ENCODE measurements around the gene ZDHHC3. TPM values are rescaled to one million over a fixed set of nuclear protein-coding genes. Genes with fewer than 3 reads are reported as not detected.

ZDHHC3 gene
- total RNA-seq, 1 donor from 2014 or later = 66.6 TPM

GRCh38 chr3:44963571-44964325 is 12.2 kb downstream of the ZDHHC3 start:
- Histone ChIP-seq H2AFZ (ENCODE audit: low read depth, low read length) (no peak overlapping the region), H3K27me3 (ENCODE audit: insufficient read depth, low read length) (no peaks in the 10 kb centered on the region), H3K4me2 (ENCODE audit: low read length) (no peak overlapping the region), H3K36me3 (ENCODE audit: insufficient read depth, low read length) (no peaks in the 10 kb centered on the region), H3K27ac (ENCODE audit: low read depth, low read length) (no peak overlapping the region), H4K20me1 (ENCODE audit: insufficient read depth, low read length) (peaks cover 85% of the 10 kb centered on the region), H3K79me2 (ENCODE audit: insufficient read depth, low read length) (peaks cover 74% of the 10 kb centered on the region), H3K4me3 (ENCODE audit: insufficient read depth, low read depth, low read length) (no peak overlapping the region), H3K4me1 (ENCODE audit: insufficient read depth, low read length) (peaks cover 3% of the 10 kb centered on the region), H3K9me3 (ENCODE audit: insufficient read depth, low read depth, low read length) (no peaks in the 10 kb centered on the region), H3K9ac (ENCODE audit: low read length) (no peak overlapping the region)
- no peaks in the 10 kb centered on the region for H3K9me3 Mint-ChIP-seq (ENCODE audit: unreplicated experiment)
- H3K4me1 Mint-ChIP-seq (ENCODE audit: low read depth, unreplicated experiment) = peaks cover 27% of the 10 kb centered on the region
- DNase-seq (ENCODE audit: low read depth) (no peak), FAIRE-seq (no peak)
- peaks cover 10% of the 10 kb centered on the region for H3K36me3 Mint-ChIP-seq (ENCODE audit: low read depth, unreplicated experiment)
- H3K4me3 Mint-ChIP-seq (ENCODE audit: unreplicated experiment) = no peak overlapping the region
- peak overlapping the region; percentile 19 for H3K27ac Mint-ChIP-seq (ENCODE audit: unreplicated experiment)
- TF ChIP-seq CTCF (IDR thresholded peaks at IDR 0.05; ENCODE audit: insufficient read depth, low read depth, low read length) (no peak), EZH2 (IDR thresholded peaks at IDR 0.05; ENCODE audit: insufficient read depth, low read length) (no peak)
- no peaks in the 10 kb centered on the region for H3K27me3 Mint-ChIP-seq (ENCODE audit: low read depth, unreplicated experiment)

- Histone ChIP-seq H4K20me1 (ENCODE audit: insufficient read depth, low read length) (peaks cover 79% of the 10 kb centered on the region), H3K9me3 (ENCODE audit: insufficient read depth, low read depth, low read length) (no peaks in the 10 kb centered on the region), H3K79me2 (ENCODE audit: insufficient read depth, low read length) (peaks cover 66% of the 10 kb centered on the region), H2AFZ (ENCODE audit: low read depth, low read length) (no peak overlapping the region), H3K27me3 (ENCODE audit: insufficient read depth, low read length) (no peaks in the 10 kb centered on the region), H3K36me3 (ENCODE audit: insufficient read depth, low read length) (no peaks in the 10 kb centered on the region), H3K9ac (ENCODE audit: low read length) (no peak overlapping the region), H3K4me1 (ENCODE audit: insufficient read depth, low read length) (peaks cover 3% of the 10 kb centered on the region), H3K4me2 (ENCODE audit: low read length) (no peak overlapping the region), H3K4me3 (ENCODE audit: insufficient read depth, low read depth, low read length) (no peak overlapping the region), H3K27ac (ENCODE audit: low read depth, low read length) (no peak overlapping the region)
- H3K4me3 Mint-ChIP-seq (ENCODE audit: unreplicated experiment) = no peak overlapping the region
- no peak overlapping the region for H3K27ac Mint-ChIP-seq (ENCODE audit: unreplicated experiment)
- no peaks in the 10 kb centered on the region for H3K9me3 Mint-ChIP-seq (ENCODE audit: unreplicated experiment)
- H3K27me3 Mint-ChIP-seq (ENCODE audit: low read depth, unreplicated experiment) = no peaks in the 10 kb centered on the region
- DNase-seq (ENCODE audit: low read depth) = no peak
- TF ChIP-seq EZH2 (IDR thresholded peaks at IDR 0.05; ENCODE audit: insufficient read depth, low read length) (no peak), CTCF (IDR thresholded peaks at IDR 0.05; ENCODE audit: insufficient read depth, low read depth, low read length) (no peak)
- H3K36me3 Mint-ChIP-seq (ENCODE audit: low read depth, unreplicated experiment) = peaks cover 18% of the 10 kb centered on the region
- FAIRE-seq = no peak
- peaks cover 27% of the 10 kb centered on the region for H3K4me1 Mint-ChIP-seq (ENCODE audit: low read depth, unreplicated experiment)
These were observed 13.2 kb downstream of the ZDHHC3 start for GRCh38 chr3:44962621-44963393.
